Peyer's patch (tissue), 4 donors: Measurements from ENCODE around the gene LAMC1. TPM values are rescaled to one million over a fixed set of nuclear protein-coding genes. Genes with fewer than 3 reads are reported as not detected.
A peak's percentile ranks its signal among the peaks of the same experiment; 100 is the strongest.

ENCODE experiments used
- DNase-seq, 3 donors: peaks; one replicate each; pipeline ENCODE4 v3.0.0-alpha.2; 2017 to 2019
- H3K27ac ChIP-seq, 4 donors: fragments of 200-600 bp; sonication (generic); one replicate each; pipeline ENCODE4 v1.5.1; 2016 to 2019
- H3K27me3 ChIP-seq, 2 donors: fragments of 200-600 bp; sonication (generic); one replicate each; pipeline ENCODE4 v1.5.1; 2019
- H3K36me3 ChIP-seq, 3 donors: fragments of 200-600 bp; sonication (generic); one replicate each; pipeline ENCODE4 v1.5.1; 2016 to 2019
- H3K4me1 ChIP-seq, 4 donors: fragments of 200-600 bp; sonication (generic); one replicate each; pipeline ENCODE4 v1.5.1; 2016 to 2019
- H3K4me3 ChIP-seq, 4 donors: fragments of 200-600 bp; sonication (generic); 1 replicate in 3 of 4; 2 replicates in 1 of 4; pipeline ENCODE4 v1.5.1; 2016 to 2019; ENCODE audit warnings: mild to moderate bottlenecking in 1 of 4
- H3K9me3 ChIP-seq, 4 donors: fragments of 200-600 bp; sonication (generic); one replicate each; pipeline ENCODE4 v1.5.1; 2016 to 2019; ENCODE audit warnings: mild to moderate bottlenecking in 1 of 4
- CTCF ChIP-seq, 6 experiments: fragments of 450-650 bp in 4 of 6; fragments of 200-600 bp in 2 of 6; sonication (generic) in 1 of 6; IDR thresholded peaks; one replicate each; pipeline ENCODE4 v1.5.1; 2017 to 2019; ENCODE audit warnings: antibody characterized with exemption in 6 of 6, mild to moderate bottlenecking in 3 of 6, moderate library complexity in 1 of 6
- POLR2A ChIP-seq, 2 donors: fragments of 450-650 bp; IDR thresholded peaks; one replicate each; pipeline ENCODE4 v1.5.1; 2017; ENCODE audit warnings: antibody characterized with exemption in 2 of 2, mild to moderate bottlenecking in 2 of 2, moderate library complexity in 2 of 2
- total RNA-seq, 4 donors: library from RNA; depleted of rRNA; stranded (reverse); fragments of >200 nt; gene quantifications; one replicate each; pipeline ENCODE4 v1.1.0, GENCODE V29; 2016

LAMC1 gene
- total RNA-seq, 4 donors from 2014 or later: 46.4 to 291 (median 121) TPM

DNA sequence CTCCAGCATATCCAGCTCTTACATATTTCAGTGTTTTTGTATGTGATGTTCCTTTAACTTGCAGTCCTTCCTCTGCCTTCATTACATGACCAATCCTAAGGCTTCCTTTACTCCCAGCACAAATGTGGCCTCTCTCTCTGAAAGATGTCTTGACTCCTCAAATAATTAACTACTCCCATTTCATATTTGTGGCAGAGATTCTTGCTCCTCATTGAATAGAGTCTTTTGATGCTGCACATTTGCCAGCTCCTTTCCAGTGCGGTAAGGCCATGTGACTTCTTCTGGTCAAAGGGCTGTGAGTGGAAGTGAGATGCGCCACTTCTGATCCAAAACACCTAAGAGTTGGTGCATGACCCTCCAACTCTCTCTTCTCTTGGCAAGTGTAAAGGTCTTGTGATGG, 19.1 kb upstream of the LAMC1 start:
- no peak for DNase-seq
- H3K27ac ChIP-seq: no peak overlapping the region
- TF ChIP-seq CTCF (IDR thresholded peaks at IDR 0.05): no peak
- TF ChIP-seq POLR2A (IDR thresholded peaks at IDR 0.05): no peak
- no peaks in the 10 kb centered on the region for H3K27me3 ChIP-seq
- H3K9me3 ChIP-seq: no peaks in the 10 kb centered on the region
- H3K4me1 ChIP-seq: no peaks in the 10 kb centered on the region
- H3K4me3 ChIP-seq: no peak overlapping the region
- H3K36me3 ChIP-seq: no peaks in the 10 kb centered on the region

DNA sequence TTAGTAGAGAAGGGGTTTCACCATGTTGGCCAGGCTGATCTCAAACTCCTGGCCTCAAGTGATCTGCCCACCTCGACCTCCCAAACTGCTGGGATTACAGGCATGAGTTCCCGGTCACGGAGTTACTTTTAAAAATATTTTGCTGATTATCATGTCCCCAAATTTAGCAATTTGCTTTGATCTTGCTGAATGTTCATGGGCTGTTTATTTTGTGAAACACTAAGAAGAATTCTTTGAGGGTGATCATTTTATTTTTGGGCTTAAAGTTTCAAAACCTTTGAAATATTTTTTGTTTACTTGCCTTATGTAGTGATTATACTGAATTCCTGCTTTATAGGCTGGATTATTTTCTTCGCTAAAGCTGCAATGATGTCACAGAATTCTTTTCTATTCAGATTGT, 11.4 kb upstream of the LAMC1 start:
- H3K4me3 ChIP-seq: no peak overlapping the region
- no peaks in the 10 kb centered on the region for H3K9me3 ChIP-seq
- no peaks in the 10 kb centered on the region for H3K27me3 ChIP-seq
- DNase-seq: no peak
- no peak overlapping the region for H3K27ac ChIP-seq
- no peaks in the 10 kb centered on the region for H3K4me1 ChIP-seq
- TF ChIP-seq POLR2A (IDR thresholded peaks at IDR 0.05) (no peak), CTCF (IDR thresholded peaks at IDR 0.05) (no peak)
- no peaks in the 10 kb centered on the region for H3K36me3 ChIP-seq

- no peaks in the 10 kb centered on the region for H3K36me3 ChIP-seq
- H3K27ac ChIP-seq: no peak overlapping the region
- no peak for TF ChIP-seq CTCF (IDR thresholded peaks at IDR 0.05)
- TF ChIP-seq POLR2A (IDR thresholded peaks at IDR 0.05): no peak
- DNase-seq: no peak
- no peaks in the 10 kb centered on the region for H3K9me3 ChIP-seq
- H3K27me3 ChIP-seq: no peaks in the 10 kb centered on the region
- no peaks in the 10 kb centered on the region for H3K4me1 ChIP-seq
- H3K4me3 ChIP-seq: no peak overlapping the region
Measured at GRCh38 chr1:183012301-183012994, 10.8 kb upstream of the LAMC1 start.

DNA sequence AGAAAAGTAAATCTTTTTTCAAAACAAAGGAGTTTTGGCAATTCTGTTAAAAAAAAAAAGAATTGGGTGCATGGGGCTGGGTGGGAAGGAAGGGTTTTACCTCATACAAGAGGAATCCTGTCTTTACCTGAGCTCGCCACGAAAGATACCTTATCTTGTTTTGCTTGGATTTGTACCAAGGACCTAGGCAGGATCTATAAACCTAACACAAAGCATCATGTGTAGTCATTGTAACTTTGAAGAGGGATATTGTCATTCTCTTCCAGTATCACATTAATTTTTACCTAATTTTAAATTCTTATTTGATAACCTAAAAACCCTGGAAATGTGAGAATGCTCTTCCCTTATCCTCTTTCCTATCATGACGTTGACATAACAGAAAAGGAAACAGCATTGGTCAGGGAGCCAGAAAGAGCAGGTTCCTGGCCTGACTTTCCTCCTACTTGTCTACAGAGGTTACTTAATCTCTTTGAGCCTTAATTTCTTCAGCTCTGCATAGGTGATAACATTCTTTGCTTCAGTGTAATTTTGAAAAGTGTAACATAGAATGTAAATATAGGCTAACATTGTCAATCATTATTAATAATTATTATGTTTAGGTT, 4.0 kb upstream of the LAMC1 start:
- no peaks in the 10 kb centered on the region for H3K27me3 ChIP-seq
- no peak overlapping the region for H3K27ac ChIP-seq
- no peaks in the 10 kb centered on the region for H3K36me3 ChIP-seq
- no peak overlapping the region for H3K4me3 ChIP-seq
- TF ChIP-seq CTCF (IDR thresholded peaks at IDR 0.05) (no peak), POLR2A (IDR thresholded peaks at IDR 0.05) (no peak)
- no peaks in the 10 kb centered on the region for H3K4me1 ChIP-seq
- no peaks in the 10 kb centered on the region for H3K9me3 ChIP-seq
- DNase-seq: no peak

GRCh38 chr1:183019860-183020259, 3.4 kb upstream of the LAMC1 start:
- H3K4me3 ChIP-seq: no peak overlapping the region
- no peak for TF ChIP-seq POLR2A (IDR thresholded peaks at IDR 0.05)
- peak in 1 of 6 experiments; percentile 4 for TF ChIP-seq CTCF (IDR thresholded peaks at IDR 0.05)
- H3K27me3 ChIP-seq: no peaks in the 10 kb centered on the region
- no peaks in the 10 kb centered on the region for H3K4me1 ChIP-seq
- H3K36me3 ChIP-seq: no peaks in the 10 kb centered on the region
- H3K27ac ChIP-seq: no peak overlapping the region
- DNase-seq: no peak
- H3K9me3 ChIP-seq: no peaks in the 10 kb centered on the region
